GM18907 (cell line): ENCODE data around the gene POLE.
A peak's percentile ranks its signal among the peaks of the same experiment; 100 is the strongest.
"Not testable (repeated sequence)": the region's sequence is repeated elsewhere in the genome, so short reads cannot be mapped to it uniquely, and the experiment has no call there.

ENCODE experiments used
- ATAC-seq: cut with Tn5 transposase; IDR thresholded peaks from one replicate; pipeline ENCODE4 v1.9.1; 2021; ENCODE audit warnings: mild to moderate bottlenecking, moderate library complexity; ENCODE audit not compliant: unreplicated experiment

The POLE gene

GRCh38 chr12:132717531-132718387 is 30.6 kb upstream of the POLE start:
- no peak for ATAC-seq

- no peak for ATAC-seq
These were observed 29.9 kb upstream of the POLE start for GRCh38 chr12:132717011-132717410.

GRCh38 chr12:132716356-132716755 is 29.2 kb upstream of the POLE start:
- ATAC-seq = no peak

- no peak for ATAC-seq
These were observed 28.7 kb upstream of the POLE start for GRCh38 chr12:132715874-132716273.

- no peak for ATAC-seq
These were observed 26.0 kb upstream of the POLE start for GRCh38 chr12:132713123-132713522.

DNA sequence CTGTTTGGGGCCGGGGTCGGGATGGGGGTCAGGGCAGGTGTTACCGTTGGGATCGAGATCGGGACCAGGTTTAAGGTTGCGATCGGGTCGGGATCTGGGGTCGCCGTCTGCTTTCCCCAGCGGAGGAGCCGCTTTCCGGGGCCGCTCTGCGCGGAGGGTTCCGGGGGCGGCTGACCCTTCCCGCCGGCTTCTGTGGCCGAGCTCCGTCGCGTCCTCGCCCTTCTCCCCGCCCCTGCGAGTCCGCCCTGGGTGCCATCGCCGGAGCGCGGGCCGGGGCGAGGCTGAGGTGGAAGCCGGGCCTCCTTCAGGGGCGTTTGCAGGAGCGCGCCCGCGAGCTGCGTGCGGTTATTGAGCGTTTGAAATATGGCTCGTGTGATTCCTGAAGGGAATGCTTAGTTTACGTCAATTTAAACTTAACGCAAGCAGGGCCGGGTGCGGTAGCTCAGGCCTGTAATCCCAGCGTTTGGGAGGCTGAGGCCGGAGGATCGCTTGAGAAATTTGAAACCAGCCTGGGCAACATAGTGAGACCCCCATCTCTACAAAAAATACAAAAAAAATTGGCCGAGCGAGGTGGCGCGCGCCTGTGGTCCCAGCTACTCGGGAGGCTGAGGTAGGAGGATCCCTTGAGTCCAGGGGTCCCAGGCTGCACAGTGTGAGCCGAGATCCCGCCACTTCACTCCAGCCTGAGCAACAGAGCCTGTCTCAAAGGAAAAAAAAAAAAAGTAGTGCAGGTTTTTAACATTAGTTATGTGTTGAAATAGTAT is 24.1 kb upstream of the POLE start:
- ATAC-seq = peak; percentile 16

- ATAC-seq = peak; percentile 86
These were observed 23.4 kb upstream of the POLE start, which contains the start of gene PGAM5 for GRCh38 chr12:132710405-132711079. TSS of gene PGAM5 (plus strand) at chr12:132710842. CDS start at chr12:132710877, 35 bp downstream.

- peak; percentile 35 for ATAC-seq
These were observed 22.9 kb upstream of the POLE start for GRCh38 chr12:132710043-132710404.

DNA sequence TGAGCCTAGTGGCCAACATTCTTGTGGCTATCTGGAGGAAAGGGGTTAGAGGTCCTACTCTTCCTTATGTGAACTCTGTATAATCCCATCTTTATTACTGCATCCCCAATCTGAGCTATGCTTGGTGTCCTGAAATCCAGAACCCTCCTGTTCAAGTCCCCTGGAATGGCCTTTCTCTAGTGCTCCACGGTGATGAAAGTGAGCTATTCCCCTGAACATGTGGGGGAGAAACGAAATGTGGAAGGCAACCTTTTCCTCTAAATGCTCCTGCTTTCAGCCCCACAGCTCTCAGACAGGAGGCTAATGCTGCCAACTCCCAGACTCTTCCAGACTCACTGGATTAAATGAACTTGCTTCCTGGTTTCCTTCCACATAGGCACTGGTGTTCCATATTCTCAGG is 21.0 kb upstream of the POLE start:
- ATAC-seq = no peak

DNA sequence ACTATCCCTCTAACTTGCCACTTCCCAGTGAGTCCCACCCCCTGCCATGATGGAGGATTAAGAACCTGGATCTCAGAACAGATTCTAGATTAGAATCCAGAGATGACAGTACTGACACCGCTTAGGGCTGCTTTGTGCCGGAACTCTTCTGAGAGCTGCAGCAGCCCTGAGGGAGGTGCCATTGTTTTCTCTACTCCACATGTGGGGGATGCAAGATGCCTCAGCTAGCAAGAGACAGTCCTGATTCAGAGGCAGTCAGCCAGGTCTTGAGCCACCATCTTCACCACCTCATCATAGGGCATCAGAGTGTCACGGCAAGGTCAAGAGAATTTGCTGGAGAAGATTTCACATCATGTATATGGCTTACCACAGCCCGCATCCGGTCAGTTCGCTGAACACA is 20.1 kb upstream of the POLE start:
- no peak for ATAC-seq

DNA sequence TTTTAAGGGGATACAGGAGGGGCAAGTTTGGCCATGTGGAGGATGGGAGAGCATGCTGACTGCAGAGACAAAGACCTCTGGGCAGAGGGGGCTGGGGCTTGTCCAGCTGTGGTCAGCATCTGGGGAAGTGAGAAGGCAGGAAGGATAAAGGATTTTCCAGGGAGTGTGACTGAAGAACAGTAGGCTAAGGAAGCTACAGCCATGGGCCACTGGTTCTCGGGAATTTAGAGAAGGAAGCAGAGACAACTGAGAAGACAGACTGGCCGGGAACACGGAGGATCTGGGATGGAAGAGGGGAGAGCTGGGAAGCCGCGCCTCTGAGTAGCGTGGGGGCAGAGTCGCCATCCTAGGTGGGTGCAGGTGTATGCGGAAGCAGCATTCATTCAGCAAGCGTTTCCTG is 16.5 kb upstream of the POLE start:
- no peak for ATAC-seq

GRCh38 chr12:132702640-132703039 is 15.5 kb upstream of the POLE start:
- no peak for ATAC-seq

GRCh38 chr12:132700212-132700822 is 13.2 kb upstream of the POLE start:
- peak; percentile 40 for ATAC-seq

- ATAC-seq = no peak
These were observed 11.2 kb upstream of the POLE start for GRCh38 chr12:132698341-132698740.

DNA sequence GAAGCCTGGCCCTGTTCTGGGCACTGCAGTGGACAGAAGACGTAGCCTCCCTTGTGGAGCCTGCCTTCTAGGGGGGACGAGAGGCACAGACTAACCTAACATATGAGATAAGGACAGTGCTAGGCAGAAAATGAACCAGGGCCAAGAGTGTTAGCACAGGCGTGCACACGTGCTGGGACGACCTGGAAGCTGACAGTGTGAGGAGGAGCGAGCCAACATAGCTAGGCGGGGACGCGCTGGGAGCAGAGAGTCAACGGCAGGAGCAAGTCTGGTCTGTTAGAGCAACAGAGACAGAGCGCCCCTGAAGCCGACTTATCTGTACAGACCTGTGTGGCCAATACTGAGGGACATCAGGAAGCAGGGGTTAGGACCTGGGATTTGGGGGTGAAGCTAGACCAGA is 8.3 kb upstream of the POLE start:
- no peak for ATAC-seq

DNA sequence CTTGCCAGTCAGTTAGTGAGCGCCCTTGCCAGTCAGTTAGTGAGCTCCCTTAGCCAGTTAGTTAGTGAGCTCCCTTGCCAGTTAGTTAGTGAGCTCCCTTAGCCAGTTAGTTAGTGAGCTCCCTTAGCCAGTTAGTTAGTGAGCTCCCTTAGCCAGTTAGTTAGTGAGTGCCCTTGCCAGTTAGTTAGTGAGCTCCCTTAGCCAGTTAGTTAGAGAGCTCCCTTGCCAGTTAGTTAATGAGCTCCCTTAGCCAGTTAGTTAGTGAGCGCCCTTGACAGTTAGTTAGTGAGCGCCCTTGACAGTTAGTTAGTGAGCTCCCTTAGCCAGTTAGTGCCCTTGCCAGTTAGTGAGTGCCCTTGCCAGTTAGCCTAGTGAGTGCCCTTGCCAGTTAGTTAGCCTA is 7.7 kb upstream of the POLE start:
- not testable (repeated sequence) for ATAC-seq

- ATAC-seq = not testable (repeated sequence)
These were observed 4.9 kb upstream of the POLE start for GRCh38 chr12:132692030-132692429.

DNA sequence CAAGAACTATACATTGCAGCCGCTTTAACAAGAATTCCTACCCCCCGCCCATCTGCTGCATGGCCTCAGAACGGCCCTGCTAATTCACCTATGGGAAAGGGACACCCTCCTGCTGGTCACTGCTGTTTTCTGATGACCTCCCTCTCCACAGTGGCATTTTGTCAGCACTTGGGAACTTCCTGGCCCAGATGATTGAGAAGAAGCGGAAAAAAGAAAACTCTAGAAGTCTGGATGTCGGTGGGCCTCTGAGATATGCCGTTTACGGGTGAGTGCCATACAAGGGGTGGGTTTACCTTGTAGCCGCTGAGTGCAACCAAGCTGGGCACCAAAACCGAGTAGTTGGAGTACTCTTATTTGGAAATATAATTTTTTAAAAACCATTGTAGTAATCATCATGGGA is 3.0 kb upstream of the POLE start:
- ATAC-seq = no peak

DNA sequence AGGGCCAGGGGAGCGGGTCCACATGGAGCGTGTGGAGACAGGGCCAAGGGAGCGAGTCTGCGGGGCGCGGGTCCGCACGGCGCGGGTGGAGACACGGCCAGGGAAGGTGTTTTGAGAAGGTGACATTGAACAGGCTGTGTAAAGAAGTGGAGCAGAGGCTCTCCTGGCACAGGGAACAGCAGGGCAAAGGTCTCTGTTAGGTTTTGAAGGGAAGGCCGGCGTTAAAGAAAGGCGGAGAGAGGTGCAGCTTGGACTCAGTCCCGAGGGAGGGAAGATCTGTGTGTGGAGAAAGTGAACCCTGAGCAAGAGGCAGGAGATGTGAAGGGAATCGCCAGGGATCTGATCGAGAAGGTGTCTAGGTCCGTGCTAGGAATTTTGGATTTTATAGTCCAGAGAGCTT is 2.1 kb upstream of the POLE start:
- ATAC-seq = no peak

DNA sequence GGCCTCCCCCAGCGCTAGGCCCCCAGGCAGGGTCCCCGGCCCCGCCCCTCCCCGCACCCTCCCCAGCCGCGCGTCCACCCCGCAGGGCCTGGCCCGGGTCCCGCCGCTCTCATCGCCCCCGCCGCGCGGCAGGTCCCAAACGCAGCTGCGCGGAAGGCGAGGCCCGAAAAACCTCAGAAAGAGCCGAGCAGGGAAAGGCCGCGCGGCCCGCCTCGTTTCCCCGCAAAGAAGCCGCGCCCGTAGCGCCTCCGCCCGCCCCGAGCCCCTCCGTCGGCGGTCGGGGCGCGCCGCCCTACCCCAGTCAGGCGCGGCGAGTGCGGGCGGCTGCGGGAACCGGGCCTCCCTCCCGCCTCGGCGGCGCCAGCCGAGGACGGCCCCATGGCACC is 324 bp downstream of the POLE start:
- ATAC-seq = peak; percentile 25

DNA sequence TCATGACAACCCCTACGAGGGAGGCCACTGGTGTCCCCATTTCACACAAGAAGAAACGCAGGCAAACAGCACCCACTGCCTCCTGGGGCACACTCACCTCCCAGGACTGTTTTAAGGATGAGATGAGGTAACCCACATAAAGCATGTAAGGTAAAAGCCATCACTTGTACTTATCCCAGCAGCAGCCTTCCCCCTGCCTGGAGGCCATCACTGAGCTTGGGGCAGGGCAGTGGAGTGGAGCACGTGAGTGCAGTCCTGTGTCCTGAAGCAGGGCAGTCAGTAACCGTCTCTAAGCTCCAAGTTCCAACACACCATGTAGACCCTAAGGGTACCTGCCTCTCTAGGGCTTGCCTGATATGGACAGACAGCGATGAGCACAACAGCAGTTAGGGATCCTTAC is 1.7 kb downstream of the POLE start:
- no peak for ATAC-seq
